ENCODE data around the gene NBAS. TPM values are rescaled to one million over a fixed set of nuclear protein-coding genes. Genes with fewer than 3 reads are reported as not detected.

Gene NBAS
- polyA plus RNA-seq, 1 of the 3 experiments (the other 2 are of a cell fraction), result 12.0 TPM

DNA sequence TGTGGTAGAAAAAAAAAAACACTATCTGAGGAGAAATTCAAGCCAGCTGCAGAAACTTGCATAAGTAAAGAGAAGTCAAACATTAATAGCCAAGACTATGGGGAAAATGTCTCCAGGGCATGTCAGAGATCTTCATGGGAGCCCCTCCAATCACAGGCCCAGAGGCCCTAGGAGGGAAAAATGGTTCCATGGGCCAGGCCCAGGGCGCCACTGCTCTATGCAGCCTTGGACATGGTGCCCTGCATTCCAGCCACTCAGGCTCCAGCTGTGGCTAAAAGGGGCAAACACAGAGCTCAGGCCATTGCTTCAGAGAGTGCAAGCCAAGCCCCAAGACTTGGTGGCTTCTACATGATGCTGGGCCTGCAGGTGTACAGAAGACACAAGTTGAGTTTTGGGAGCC is 354.7 kb downstream of the NBAS start:
- POLR2A ChIA-PET, result no interaction called here
- Histone ChIP-seq H3K9ac (no peak overlapping the region), H3K27me3 (ENCODE audit: insufficient read depth) (no peaks in the 10 kb centered on the region), H3F3A (replicated peaks; ENCODE audit: insufficient read depth) (no peaks in the 10 kb centered on the region), H3K9me2 (no peaks in the 10 kb centered on the region), H4K20me1 (ENCODE audit: insufficient read depth) (no peaks in the 10 kb centered on the region), H3K27ac (ENCODE audit: low read depth in 2 of 2, low read length in 1 of 2) (no peak overlapping the region), H3K4me1 (ENCODE audit: control insufficient read depth in 1 of 2, insufficient read depth in 2 of 2, low read depth in 1 of 2, low read length in 1 of 2) (no peaks in the 10 kb centered on the region), H3K36me3 (replicated peaks in 1 of 2; ENCODE audit: control insufficient read depth in 1 of 2, insufficient read depth in 2 of 2, low read length in 1 of 2) (peaks cover under 1 to 4% of the 10 kb centered on the region in 2 experiments), H3K79me2 (ENCODE audit: insufficient read depth) (no peaks in the 10 kb centered on the region), H3K4me2 (no peak overlapping the region), H3K4me3 (ENCODE audit: low read depth in 2 of 2, low read length in 1 of 2) (no peak overlapping the region), H2AFZ (ENCODE audit: low read depth) (no peak overlapping the region), H3K9me3 (no peaks in the 10 kb centered on the region)
- 83% methylated on average over 1 of the region's 1 CpG for WGBS (ENCODE audit: low lambda C conversion rate)
- TF ChIP-seq NFIC (IDR thresholded peaks at IDR 0.05; ENCODE audit: borderline replicate concordance) (no peak), MAX (IDR thresholded peaks at IDR 0.05; ENCODE audit: low read depth) (no peak), SIN3A (IDR thresholded peaks at IDR 0.05; ENCODE audit: borderline replicate concordance, low read depth, low read length) (no peak), CTCF (IDR thresholded peaks at IDR 0.05) (no peak), TCF12 (IDR thresholded peaks at IDR 0.05) (no peak), ELF1 (IDR thresholded peaks at IDR 0.05) (no peak), CHD2 (IDR thresholded peaks at IDR 0.05; ENCODE audit: low read length, partially characterized antibody) (no peak), YY1 (IDR thresholded peaks at IDR 0.05; ENCODE audit: low read depth) (no peak), RXRA (IDR thresholded peaks at IDR 0.05; ENCODE audit: borderline replicate concordance, low read depth) (no peak), NRF1 (IDR thresholded peaks at IDR 0.05; ENCODE audit: low read depth, low read length) (no peak), EP300 (IDR thresholded peaks at IDR 0.05; ENCODE audit: borderline replicate concordance in 1 of 2, low read depth in 1 of 2, low read length in 1 of 2) (no peak), EZH2phosphoT487 (IDR thresholded peaks at IDR 0.05; ENCODE audit: borderline replicate concordance, low read depth) (no peak), JUND (IDR thresholded peaks at IDR 0.05) (no peak), POLR2AphosphoS5 (IDR thresholded peaks at IDR 0.05; ENCODE audit: low read depth, low read length) (no peak), USF2 (IDR thresholded peaks at IDR 0.05; ENCODE audit: borderline replicate concordance, low read depth, low read length) (no peak), GABPA (IDR thresholded peaks at IDR 0.05; ENCODE audit: low read depth) (no peak), MEF2A (IDR thresholded peaks at IDR 0.05; ENCODE audit: borderline replicate concordance, low read depth) (no peak), SMC3 (IDR thresholded peaks at IDR 0.05; ENCODE audit: low read depth, low read length) (no peak)
- TF ChIP-seq, protein P1, sequence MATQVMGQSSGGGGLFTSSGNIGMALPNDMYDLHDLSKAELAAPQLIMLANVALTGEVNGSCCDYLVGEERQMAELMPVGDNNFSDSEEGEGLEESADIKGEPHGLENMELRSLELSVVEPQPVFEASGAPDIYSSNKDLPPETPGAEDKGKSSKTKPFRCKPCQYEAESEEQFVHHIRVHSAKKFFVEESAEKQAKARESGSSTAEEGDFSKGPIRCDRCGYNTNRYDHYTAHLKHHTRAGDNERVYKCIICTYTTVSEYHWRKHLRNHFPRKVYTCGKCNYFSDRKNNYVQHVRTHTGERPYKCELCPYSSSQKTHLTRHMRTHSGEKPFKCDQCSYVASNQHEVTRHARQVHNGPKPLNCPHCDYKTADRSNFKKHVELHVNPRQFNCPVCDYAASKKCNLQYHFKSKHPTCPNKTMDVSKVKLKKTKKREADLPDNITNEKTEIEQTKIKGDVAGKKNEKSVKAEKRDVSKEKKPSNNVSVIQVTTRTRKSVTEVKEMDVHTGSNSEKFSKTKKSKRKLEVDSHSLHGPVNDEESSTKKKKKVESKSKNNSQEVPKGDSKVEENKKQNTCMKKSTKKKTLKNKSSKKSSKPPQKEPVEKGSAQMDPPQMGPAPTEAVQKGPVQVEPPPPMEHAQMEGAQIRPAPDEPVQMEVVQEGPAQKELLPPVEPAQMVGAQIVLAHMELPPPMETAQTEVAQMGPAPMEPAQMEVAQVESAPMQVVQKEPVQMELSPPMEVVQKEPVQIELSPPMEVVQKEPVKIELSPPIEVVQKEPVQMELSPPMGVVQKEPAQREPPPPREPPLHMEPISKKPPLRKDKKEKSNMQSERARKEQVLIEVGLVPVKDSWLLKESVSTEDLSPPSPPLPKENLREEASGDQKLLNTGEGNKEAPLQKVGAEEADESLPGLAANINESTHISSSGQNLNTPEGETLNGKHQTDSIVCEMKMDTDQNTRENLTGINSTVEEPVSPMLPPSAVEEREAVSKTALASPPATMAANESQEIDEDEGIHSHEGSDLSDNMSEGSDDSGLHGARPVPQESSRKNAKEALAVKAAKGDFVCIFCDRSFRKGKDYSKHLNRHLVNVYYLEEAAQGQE (IDR thresholded peaks at IDR 0.05; ENCODE audit: low read depth, low read length), result no peak
- TF ChIP-seq, protein P2, sequence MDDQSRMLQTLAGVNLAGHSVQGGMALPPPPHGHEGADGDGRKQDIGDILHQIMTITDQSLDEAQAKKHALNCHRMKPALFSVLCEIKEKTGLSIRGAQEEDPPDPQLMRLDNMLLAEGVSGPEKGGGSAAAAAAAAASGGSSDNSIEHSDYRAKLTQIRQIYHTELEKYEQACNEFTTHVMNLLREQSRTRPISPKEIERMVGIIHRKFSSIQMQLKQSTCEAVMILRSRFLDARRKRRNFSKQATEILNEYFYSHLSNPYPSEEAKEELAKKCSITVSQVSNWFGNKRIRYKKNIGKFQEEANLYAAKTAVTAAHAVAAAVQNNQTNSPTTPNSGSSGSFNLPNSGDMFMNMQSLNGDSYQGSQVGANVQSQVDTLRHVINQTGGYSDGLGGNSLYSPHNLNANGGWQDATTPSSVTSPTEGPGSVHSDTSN (IDR thresholded peaks at IDR 0.05), result no peak
- DNase-seq, result no peak
- CTCF ChIA-PET, result no interaction called here

Measured in SK-N-SH (cell line).